Stimulated activated CD4-positive, alpha-beta T cell treated with anti-CD3 and anti-CD28 coated beads, Interleukin-15, amount 100 ng/mL, for 48 hours (primary cell): Measurements from ENCODE around the gene NFIA.
A peak's percentile ranks its signal among the peaks of the same experiment; 100 is the strongest.

Experiments used
- DNase-seq, 2 donors: peaks; one replicate each; pipeline ENCODE4 v3.0.0-alpha.2; 2020; ENCODE audit warnings: low read depth in 2 of 2

NFIA gene

GRCh38 chr1:61082311-61083012 lies at the start of gene NFIA:
Gene NFIA, plus strand, starts transcription at chr1:61082561.
- no peak for DNase-seq

- DNase-seq, result no peak
Measured at GRCh38 chr1:61035880-61036279, 46.5 kb upstream of the NFIA start.

GRCh38 chr1:61042466-61043009 lies 39.8 kb upstream of the NFIA start:
- DNase-seq, result no peak

DNA sequence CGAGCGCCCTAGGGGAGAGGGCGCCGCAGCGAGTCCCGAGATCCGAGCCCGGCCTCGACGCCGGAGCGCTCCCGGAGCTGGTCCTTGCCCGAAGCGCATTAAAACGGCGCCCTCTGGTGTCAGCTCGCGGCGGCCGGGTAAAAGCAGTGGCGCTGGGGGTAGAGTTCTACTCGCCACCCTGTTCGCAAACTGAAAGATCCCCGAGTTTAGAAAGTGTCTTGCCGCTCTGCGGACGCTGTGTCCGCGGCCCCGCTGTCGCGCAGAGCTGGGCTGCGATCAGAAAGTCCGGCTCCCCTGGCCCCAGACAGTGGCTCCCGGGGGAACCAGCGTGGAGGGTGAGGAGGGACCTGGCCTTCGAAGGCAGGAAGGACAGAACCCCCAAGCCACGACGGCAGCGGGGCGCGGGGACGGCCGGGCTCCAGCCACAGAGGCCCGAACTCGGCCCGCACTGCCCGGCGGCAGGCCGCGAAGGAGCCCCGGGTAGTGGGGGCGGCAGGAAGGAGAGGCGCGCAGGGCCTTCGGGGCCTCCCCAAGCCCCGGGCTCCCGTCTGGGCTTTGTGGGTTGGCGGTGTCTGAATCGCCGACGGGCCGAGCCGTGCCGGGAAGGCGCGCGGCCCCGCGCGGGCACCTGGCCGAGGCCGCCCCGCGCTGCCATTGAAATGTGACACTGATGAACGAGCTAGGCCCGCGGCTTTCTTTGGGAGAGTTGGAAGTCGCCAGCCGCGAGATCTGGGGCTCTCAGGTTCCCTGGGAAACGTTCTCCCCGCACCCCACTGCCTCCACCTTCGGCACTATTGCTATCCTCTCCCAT lies 39.1 kb upstream of the NFIA start:
- peak; percentile 75 to 79 for DNase-seq

DNA sequence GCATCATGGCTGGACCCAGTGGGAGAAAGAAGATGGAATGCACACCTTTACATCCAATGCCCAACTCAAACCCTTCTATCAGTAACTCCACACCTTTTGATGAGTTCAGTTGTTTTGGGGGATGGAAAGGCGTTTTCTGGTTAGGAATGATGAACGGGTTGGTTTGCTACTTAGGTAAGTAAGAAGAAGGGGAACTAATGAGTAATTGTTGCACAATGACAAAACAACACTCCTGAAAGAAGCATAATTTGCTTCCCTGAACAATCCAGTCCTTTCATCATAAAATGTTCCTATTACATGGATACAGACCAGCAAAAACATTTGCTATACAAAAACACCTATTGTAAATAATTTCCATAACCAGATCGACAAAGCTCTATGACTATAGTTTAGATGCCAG lies 35.9 kb upstream of the NFIA start:
- no peak for DNase-seq

GRCh38 chr1:61047061-61047460 lies 35.3 kb upstream of the NFIA start:
- no peak for DNase-seq

GRCh38 chr1:61049850-61050540 lies 32.4 kb upstream of the NFIA start:
- DNase-seq, result peak; percentile 71 to 82

DNA sequence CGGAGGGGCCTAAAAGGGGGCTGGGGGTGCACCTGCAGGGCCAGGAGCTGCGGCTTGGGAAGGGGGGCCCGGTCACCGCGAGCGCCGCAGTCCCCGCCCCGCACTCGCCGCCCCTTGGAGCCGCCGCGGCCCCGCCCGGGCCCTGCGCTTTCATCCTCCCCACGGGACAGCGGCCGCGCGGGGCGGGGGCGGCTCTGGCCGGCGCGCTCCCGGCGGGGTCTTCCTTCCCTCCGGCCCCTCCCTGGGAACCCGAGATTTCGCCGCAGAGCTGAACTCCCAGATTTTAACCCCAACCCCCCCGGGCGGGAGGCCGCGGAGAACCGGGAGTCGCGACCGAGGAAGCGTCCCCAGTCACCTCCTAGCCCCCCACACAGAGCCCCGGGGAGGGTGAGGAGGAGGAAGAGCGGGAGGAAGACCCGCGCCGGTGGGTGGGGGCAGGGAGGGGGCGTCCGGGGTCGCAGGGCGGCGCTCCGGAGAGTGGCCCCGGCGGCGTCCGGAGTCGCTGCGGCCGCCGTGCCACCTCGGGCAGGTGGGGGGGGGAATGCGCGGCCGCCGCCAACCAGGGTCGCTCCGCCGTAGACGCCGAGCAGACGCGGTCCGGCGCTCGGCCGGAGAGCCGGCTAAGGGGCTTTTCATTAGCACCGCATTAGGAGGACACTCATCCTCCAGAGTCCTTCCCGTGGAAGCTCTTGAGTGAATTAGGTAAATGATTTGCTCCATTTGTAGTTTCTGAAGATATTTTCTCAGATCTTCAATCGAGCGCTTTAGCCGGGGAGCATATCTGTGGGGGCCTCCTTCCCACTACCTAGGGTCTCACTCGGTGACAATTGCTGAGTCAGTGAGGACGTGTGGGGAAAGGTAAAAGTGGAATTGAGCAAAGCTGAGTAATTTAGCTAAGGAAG lies 31.6 kb upstream of the NFIA start:
- DNase-seq, result no peak

DNA sequence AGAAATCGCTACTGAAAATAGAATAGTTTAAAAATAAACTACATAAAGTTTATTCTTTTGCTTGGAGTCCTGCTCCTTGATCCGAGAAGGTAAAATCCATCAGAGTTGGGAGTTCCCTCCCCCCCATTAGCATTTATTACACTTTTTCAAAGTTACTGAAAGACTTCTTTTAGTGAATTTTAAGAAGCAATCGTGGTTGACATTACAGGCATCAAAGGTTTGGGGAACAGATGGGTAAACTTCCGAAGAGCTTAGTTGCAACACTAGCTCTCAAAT lies 31.0 kb upstream of the NFIA start:
- no peak for DNase-seq

DNA sequence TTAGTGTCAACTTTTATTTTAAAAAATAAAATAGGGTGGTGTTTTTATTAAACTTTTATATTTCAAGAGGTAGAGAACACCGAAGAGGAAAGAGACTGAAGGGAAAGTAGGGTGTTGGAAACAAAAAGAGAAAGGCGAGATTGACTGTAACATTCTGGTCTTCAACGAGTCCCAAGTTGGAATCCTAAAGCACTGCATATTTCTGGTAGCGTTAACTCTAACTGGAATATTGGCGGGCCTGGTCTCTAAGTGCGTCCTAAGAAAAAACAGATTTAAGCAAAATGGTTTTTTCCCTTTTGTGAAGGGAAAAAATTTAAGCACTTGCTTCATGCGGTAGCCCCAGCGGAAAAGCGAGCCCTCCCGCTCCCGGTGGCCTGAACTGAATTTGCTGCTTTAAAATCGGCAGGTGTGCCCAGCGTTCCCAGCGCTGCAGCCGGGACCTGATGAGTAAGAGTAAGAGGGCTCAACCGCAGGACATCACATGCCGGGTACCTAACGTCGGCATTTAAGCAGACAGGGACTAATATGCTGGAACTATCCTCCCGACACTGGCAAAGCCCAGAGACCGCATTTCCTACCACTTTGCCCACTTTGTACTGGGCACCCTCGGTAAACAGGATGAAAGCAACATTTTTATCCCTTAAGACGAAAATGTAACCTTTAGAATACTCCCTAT lies 30.5 kb upstream of the NFIA start:
- no peak for DNase-seq

- DNase-seq, result no peak
Measured at GRCh38 chr1:61052395-61053225, 29.8 kb upstream of the NFIA start.

DNA sequence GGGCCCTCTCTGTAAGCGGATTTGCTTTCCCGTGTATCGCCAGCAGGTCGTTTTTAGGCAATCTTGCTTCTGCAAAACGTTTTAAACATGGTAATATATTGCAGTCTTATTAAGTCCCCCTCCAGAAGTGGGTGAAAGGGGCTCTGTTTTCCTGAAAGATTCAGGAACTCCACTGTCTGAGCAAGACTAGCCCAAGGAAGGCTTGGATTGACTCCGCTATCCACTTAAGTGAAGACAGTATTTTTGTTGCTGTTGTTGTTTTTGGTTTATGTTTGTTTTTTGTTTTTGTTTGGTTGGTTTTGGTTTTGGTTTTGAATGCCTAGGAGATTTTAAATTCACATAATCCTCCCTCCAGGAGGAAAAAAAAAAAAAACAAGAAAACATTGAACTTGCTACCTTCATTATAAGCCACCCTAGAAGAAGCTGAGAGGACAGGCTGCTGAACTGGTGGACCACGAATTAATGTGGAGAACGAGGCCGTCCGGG lies 29.1 kb upstream of the NFIA start:
- DNase-seq, result no peak

DNA sequence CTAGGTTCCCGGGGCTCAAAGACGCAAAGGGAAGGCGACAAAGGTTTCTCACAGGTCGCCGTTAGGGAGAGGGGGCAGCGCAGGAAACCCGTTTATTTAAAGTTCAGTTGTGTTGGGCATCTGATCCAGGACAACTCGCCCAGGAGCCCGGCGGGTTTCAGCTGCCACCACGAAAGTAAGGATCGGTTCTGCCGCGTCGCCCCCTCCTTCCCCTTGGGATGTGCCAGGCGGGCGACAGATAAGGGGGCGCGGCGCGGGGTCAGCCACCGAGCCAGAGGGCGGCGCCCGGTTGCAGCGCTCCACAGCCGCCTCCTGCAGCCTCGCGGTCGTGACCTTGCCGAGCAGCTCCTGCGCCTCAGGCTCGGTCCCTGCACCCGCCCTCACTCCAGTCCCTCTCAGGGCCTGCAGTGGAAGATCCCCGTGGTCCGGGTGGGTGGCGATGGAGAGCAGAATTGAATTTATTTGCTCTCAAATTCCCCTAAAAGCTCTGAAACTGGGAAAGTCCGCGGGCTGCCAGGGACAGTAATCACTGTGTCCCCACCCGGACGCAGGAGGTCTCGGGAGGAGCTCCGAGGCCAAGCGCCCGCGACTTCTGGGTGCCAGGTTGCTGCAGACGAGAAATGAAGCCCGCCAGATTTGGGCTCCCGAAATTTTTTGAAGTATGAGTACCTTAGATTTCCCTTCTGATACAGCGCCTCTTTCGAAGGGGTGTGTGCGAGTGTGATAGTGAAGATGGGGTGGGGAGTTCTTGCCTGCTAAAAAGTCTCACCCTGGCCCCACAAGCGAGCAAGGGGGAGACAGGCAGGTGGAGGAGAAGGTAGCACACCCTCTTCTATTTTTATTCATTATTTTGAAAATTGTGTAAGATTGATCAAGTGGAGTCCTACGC lies 28.4 kb upstream of the NFIA start:
- no peak for DNase-seq

- DNase-seq, result no peak
Measured at GRCh38 chr1:61054601-61054993, 27.8 kb upstream of the NFIA start.

DNA sequence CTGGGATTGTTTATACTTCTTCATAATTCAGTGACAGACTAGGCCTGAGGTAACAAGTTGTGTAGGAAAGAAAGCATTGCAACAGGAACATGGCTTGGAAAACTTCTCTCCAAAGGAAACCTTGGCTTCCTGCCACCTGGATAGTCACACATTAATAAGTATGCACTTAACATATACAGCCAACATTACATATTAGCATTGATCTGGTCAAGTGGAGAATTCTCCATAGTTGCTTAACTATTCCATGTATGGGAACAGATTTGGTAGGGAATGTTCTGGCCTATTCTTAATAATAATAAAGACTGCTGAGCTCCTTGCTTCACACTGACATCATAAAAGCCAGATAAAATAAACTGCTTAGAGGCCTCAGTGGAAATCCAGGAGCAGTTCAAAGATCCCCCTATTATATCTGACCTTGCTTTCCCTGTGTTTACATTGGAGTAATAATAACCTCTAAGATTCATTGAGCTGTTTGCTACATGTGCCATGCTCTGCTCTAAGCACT lies 27.2 kb upstream of the NFIA start:
- DNase-seq, result no peak

- DNase-seq, result no peak
Measured at GRCh38 chr1:61056196-61056572, 26.2 kb upstream of the NFIA start.

GRCh38 chr1:61056573-61057439 lies 25.6 kb upstream of the NFIA start:
- no peak for DNase-seq
